ENCODE measurements around the gene MAPKAPK2.
"Not testable (repeated sequence)": the region's sequence is repeated elsewhere in the genome, so short reads cannot be mapped to it uniquely, and the experiment has no call there.

The MAPKAPK2 gene

DNA sequence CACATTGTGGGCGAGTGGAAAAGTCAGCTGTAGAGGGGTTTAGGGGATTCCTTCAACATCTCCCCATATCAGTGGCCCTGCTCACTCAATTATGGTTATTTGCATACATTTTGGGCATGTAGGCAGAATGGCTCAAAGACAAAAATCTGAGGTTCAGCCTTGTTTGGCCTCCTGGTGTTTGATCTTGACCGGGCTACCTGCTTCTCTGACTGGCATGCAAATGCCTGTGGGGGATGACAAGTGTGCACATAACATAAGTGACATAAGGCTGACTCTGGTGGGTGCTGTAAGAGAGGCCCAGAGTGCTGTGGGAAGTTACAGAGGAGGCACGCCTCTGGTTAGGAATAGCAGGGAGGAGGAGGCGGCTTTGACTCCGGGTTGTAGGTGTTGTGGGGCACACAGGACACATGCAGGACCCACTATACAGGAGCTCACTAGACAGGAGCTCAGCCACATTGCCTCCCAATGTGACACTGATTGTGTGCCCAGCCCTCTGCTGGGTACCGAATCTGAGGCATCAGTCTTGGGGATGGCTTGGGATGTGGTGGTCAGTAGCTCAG is 56.5 kb downstream of the MAPKAPK2 start:
- H3K4me1 Mint-ChIP-seq (ENCODE audit: low read depth) = peaks cover 94% of the 10 kb centered on the region
- no peaks in the 10 kb centered on the region for H3K27me3 Mint-ChIP-seq
- peak overlapping the region; percentile 31 for H3K27ac Mint-ChIP-seq
- peaks cover 3% of the 10 kb centered on the region for H3K36me3 Mint-ChIP-seq (ENCODE audit: low read depth)
- no peak overlapping the region for H3K4me3 Mint-ChIP-seq
- no peaks in the 10 kb centered on the region for H3K9me3 Mint-ChIP-seq

- H3K27ac Mint-ChIP-seq = peak overlapping the region; percentile 29
- H3K4me1 Mint-ChIP-seq (ENCODE audit: low read depth) = peaks cover 84% of the 10 kb centered on the region
- peak overlapping the region; percentile 2 for H3K4me3 Mint-ChIP-seq
- no peaks in the 10 kb centered on the region for H3K27me3 Mint-ChIP-seq
- no peaks in the 10 kb centered on the region for H3K9me3 Mint-ChIP-seq
- H3K36me3 Mint-ChIP-seq (ENCODE audit: low read depth) = peaks cover under 1% of the 10 kb centered on the region
Measured at GRCh38 chr1:206742719-206743383, 58.1 kb downstream of the MAPKAPK2 start.

DNA sequence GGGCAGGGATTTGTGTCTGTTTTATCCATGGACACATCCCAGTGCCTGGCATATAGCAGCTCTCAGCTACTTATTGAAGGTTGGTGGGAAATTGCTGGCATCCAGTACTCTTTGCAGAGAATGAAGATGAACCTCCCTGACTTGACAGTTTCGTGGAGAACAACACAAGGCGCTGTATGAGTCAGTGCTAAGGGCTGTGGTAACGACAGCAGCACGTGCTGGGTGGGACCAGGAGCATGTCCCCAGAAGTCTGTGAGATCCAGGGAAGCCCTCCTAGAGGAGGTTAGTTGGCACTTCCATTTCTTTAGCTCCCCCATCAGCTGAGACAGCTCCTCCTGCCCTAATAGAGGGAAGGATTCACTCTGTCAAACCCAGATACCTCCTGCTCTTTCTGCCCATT is 60.0 kb downstream of the MAPKAPK2 start:
- Mint-ChIP-seq H3K9me3 (no peaks in the 10 kb centered on the region), H3K4me1 (ENCODE audit: low read depth) (peaks cover 76% of the 10 kb centered on the region), H3K27me3 (no peaks in the 10 kb centered on the region), H3K27ac (peak overlapping the region; percentile 75), H3K4me3 (peak overlapping the region; percentile 27), H3K36me3 (ENCODE audit: low read depth) (no peaks in the 10 kb centered on the region)

GRCh38 chr1:206745301-206745700 is 60.6 kb downstream of the MAPKAPK2 start:
- H3K4me3 Mint-ChIP-seq = no peak overlapping the region
- H3K27ac Mint-ChIP-seq = no peak overlapping the region
- no peaks in the 10 kb centered on the region for H3K27me3 Mint-ChIP-seq
- H3K4me1 Mint-ChIP-seq (ENCODE audit: low read depth) = peaks cover 70% of the 10 kb centered on the region
- no peaks in the 10 kb centered on the region for H3K9me3 Mint-ChIP-seq
- no peaks in the 10 kb centered on the region for H3K36me3 Mint-ChIP-seq (ENCODE audit: low read depth)

DNA sequence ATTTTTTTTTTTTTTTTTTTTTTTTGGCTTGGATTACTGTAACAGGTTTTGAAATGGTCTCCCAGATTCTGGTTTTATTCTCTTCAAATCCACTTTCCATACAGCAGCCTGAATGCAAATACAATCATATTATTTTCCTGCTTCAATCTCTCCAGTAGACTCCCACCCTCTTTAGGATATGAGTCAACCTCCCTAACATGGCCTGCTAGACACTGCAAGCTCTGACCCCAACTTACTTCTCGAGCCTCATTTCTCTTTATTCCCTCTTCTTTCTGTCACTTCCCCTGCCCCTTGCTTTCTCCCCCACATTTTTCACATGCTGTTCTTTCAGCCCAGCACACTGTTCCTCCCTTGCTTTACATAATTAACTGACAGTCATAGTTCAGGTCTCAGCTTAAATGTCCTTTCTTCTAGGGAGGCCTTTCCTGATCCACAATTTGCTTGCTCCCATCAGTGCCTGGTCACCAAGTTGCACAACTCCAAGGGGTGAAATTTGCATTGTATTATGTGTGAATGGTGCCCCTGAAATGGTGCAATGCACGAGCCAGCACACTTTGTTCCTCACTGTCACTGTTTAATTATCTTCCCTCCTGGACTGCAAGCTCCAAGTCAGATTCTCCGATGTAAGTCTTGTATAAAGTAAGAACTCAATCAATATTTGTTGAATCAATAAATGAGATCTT is 63.8 kb downstream of the MAPKAPK2 start:
- H3K4me1 Mint-ChIP-seq (ENCODE audit: low read depth) = peaks cover 48% of the 10 kb centered on the region
- no peaks in the 10 kb centered on the region for H3K36me3 Mint-ChIP-seq (ENCODE audit: low read depth)
- H3K9me3 Mint-ChIP-seq = no peaks in the 10 kb centered on the region
- H3K4me3 Mint-ChIP-seq = no peak overlapping the region
- no peak overlapping the region for H3K27ac Mint-ChIP-seq
- no peaks in the 10 kb centered on the region for H3K27me3 Mint-ChIP-seq

DNA sequence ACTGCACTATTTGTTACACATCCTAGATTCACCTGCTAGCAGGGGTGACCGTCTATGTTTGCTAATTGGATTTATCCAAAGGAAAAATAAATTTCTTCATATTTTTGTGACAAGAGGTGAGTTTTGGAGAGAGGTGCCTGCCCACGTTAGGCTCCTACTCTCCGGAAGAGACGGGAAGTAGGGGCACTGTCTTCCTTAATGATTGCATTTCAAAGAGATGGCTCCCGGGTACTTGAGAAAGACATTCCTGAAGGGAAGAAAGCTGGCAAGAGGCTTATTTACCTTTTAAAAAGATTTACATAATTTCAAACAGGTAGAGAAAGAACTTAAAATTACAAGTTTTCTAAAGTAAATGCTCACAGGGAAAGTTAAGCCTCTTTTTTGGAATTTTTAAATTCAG is 67.2 kb downstream of the MAPKAPK2 start:
- no peaks in the 10 kb centered on the region for H3K36me3 Mint-ChIP-seq (ENCODE audit: low read depth)
- no peaks in the 10 kb centered on the region for H3K27me3 Mint-ChIP-seq
- H3K4me3 Mint-ChIP-seq = no peak overlapping the region
- H3K4me1 Mint-ChIP-seq (ENCODE audit: low read depth) = peaks cover 40% of the 10 kb centered on the region
- no peaks in the 10 kb centered on the region for H3K9me3 Mint-ChIP-seq
- H3K27ac Mint-ChIP-seq = no peak overlapping the region

DNA sequence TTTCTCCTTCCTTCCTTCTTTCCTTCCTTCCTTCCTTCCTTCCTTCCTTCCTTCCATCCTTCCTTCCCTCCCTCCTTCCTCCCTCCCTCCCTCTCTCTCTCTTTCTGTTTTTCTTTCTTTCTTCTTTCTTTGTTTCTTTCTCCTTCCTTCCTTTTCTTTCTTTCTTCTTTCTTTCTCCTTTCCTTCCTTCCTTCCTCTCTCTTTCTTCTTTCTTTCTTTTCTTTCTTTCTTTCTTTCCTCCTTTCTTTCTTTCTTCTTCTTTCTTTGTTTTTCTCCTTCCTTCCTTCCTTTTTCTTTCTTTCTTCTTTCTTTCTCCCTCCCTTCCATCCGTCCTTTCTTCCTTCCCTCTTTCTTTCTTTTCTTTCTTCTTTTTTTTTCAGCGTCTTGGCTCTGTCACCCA is 67.8 kb downstream of the MAPKAPK2 start:
- Mint-ChIP-seq H3K4me1 (ENCODE audit: low read depth) (peaks cover 39% of the 10 kb centered on the region), H3K27me3 (no peaks in the 10 kb centered on the region)

GRCh38 chr1:206753141-206753540 is 68.4 kb downstream of the MAPKAPK2 start:
- Mint-ChIP-seq H3K27ac (no peak overlapping the region), H3K9me3 (no peaks in the 10 kb centered on the region), H3K27me3 (no peaks in the 10 kb centered on the region), H3K36me3 (ENCODE audit: low read depth) (no peaks in the 10 kb centered on the region), H3K4me1 (ENCODE audit: low read depth) (peaks cover 36% of the 10 kb centered on the region), H3K4me3 (no peak overlapping the region)

More for the DNA sequence above, 67.8 kb downstream of the MAPKAPK2 start:
- no peak overlapping the region for H3K4me3 Mint-ChIP-seq
- no peaks in the 10 kb centered on the region for H3K36me3 Mint-ChIP-seq (ENCODE audit: low read depth)
- H3K27ac Mint-ChIP-seq = peak overlapping the region; percentile 39
- no peaks in the 10 kb centered on the region for H3K9me3 Mint-ChIP-seq

GRCh38 chr1:206754011-206754410 is 69.3 kb downstream of the MAPKAPK2 start:
- H3K27ac Mint-ChIP-seq = no peak overlapping the region

GRCh38 chr1:206757524-206758266 is 73.0 kb downstream of the MAPKAPK2 start:
- no peak overlapping the region for H3K4me3 Mint-ChIP-seq
- H3K4me1 Mint-ChIP-seq (ENCODE audit: low read depth) = peaks cover 27% of the 10 kb centered on the region
- no peaks in the 10 kb centered on the region for H3K36me3 Mint-ChIP-seq (ENCODE audit: low read depth)
- H3K27ac Mint-ChIP-seq = no peak overlapping the region
- no peaks in the 10 kb centered on the region for H3K27me3 Mint-ChIP-seq
- no peaks in the 10 kb centered on the region for H3K9me3 Mint-ChIP-seq

More at GRCh38 chr1:206754011-206754410, 69.3 kb downstream of the MAPKAPK2 start:
- H3K27me3 Mint-ChIP-seq = no peaks in the 10 kb centered on the region
- no peaks in the 10 kb centered on the region for H3K9me3 Mint-ChIP-seq
- no peak overlapping the region for H3K4me3 Mint-ChIP-seq
- no peaks in the 10 kb centered on the region for H3K36me3 Mint-ChIP-seq (ENCODE audit: low read depth)
- H3K4me1 Mint-ChIP-seq (ENCODE audit: low read depth) = peaks cover 28% of the 10 kb centered on the region

- H3K4me3 Mint-ChIP-seq = no peak overlapping the region
Measured at GRCh38 chr1:206760590-206760989, 75.9 kb downstream of the MAPKAPK2 start.

DNA sequence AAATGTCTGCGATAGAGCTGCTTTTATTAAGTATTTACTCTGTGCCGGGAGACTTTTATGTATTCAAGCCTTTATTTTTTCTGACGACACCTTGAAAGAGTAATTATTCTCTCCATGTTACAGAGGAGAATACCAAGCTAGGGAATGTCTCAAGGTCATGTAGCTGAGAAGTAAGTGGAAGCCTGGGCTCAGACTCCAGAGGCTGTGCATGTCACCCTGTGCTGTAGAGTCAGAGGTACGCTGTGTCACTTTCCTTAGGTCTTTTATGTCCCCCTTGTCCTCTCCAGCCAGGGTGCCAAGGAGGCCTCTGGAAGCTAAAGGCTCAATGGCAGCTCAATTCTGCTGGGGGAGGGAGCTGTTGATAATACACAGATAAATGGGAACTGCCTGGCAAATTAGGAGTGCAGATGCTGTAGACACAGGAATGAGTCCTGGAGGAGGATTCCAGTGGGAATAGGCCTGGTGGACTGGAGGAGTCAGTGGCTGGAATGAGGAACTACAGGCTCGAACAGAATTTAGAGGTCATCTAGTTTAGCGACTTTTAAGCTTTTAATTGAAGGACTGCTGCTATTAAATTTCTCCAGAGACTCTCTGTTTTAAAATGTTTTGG is 76.6 kb downstream of the MAPKAPK2 start:
- H3K27ac Mint-ChIP-seq = no peak overlapping the region
- H3K27me3 Mint-ChIP-seq = peaks cover 13% of the 10 kb centered on the region
- peaks cover 6% of the 10 kb centered on the region for H3K9me3 Mint-ChIP-seq
- no peak overlapping the region for H3K4me3 Mint-ChIP-seq
- H3K4me1 Mint-ChIP-seq (ENCODE audit: low read depth) = peaks cover 26% of the 10 kb centered on the region
- H3K36me3 Mint-ChIP-seq (ENCODE audit: low read depth) = no peaks in the 10 kb centered on the region

More at GRCh38 chr1:206760590-206760989, 75.9 kb downstream of the MAPKAPK2 start:
- Mint-ChIP-seq H3K9me3 (peaks cover 6% of the 10 kb centered on the region), H3K27me3 (peaks cover 13% of the 10 kb centered on the region), H3K36me3 (ENCODE audit: low read depth) (no peaks in the 10 kb centered on the region), H3K27ac (no peak overlapping the region), H3K4me1 (ENCODE audit: low read depth) (peaks cover 19% of the 10 kb centered on the region)

GRCh38 chr1:206762741-206763364 is 78.1 kb downstream of the MAPKAPK2 start:
- peaks cover 40% of the 10 kb centered on the region for H3K4me1 Mint-ChIP-seq (ENCODE audit: low read depth)
- not testable (repeated sequence) for H3K36me3 Mint-ChIP-seq (ENCODE audit: low read depth); H3K4me3 Mint-ChIP-seq; H3K27ac Mint-ChIP-seq; H3K9me3 Mint-ChIP-seq
- H3K27me3 Mint-ChIP-seq = peaks cover 13% of the 10 kb centered on the region

GRCh38 chr1:206765771-206766170 is 81.1 kb downstream of the MAPKAPK2 start:
- peaks cover 69% of the 10 kb centered on the region for H3K4me1 Mint-ChIP-seq (ENCODE audit: low read depth)
- not testable (repeated sequence) for H3K9me3 Mint-ChIP-seq; H3K36me3 Mint-ChIP-seq (ENCODE audit: low read depth); H3K4me3 Mint-ChIP-seq
- peaks cover 18% of the 10 kb centered on the region for H3K27me3 Mint-ChIP-seq
- peak overlapping the region; percentile 84 for H3K27ac Mint-ChIP-seq
